ENCODE results near the gene ELOVL6. TPM values are rescaled to one million over a fixed set of nuclear protein-coding genes. Genes with fewer than 3 reads are reported as not detected.
"Not testable (repeated sequence)": the region's sequence is repeated elsewhere in the genome, so short reads cannot be mapped to it uniquely, and the experiment has no call there.

ELOVL6 gene
- total RNA-seq = 3.6 TPM
- long read RNA-seq, partial matches to known transcripts = 0 of 6 reads
- long read RNA-seq, other reads (novel, unspliced or antisense) = 3 of 6 reads

DNA sequence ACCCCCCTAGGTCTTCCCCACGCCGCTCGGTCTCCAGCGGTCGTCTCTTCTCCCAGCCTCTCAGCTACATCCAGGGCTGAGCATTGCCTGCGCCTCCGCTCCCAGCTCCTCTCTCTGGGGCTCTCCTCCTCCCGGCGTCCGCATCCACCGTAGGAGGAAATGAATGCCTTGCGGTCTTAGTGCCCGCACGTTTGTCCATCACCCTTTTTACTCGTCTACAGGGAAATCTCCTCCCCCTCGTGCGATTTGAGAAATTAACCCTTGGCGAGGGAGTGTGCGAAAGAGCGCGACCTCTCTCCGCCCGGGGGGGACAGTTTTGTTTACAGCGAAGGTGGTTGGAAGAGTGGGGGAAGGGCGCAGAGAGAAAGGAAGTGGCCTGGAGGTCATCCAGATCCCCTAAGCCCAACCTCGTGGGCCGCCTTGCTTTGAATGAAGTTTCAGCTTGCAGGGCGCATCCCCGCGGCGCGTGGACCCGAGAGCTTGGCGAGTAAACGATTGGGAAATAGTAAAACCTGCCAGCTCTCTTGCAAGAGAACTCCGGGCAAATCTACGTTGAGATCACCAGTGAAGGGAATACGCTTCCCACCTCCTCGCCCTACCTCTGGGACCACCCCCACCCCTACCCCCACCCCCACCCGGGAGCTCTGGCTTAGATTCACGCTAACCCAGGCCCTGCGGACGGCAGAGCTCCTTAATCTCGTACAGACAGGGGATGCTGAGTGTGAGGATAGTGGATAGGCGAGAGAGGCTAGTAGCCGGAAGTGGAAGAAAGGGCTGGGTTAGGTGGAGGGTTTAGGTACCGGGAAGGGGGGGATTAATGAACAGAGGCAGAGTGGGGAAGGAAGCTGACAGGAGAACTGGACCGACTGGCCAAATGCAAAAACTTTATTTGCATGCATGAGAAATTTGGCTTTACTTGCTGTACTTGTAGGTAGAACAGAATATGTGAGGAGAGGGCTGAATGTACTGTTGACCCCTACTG is at the start of gene ELOVL6:
TSS of gene ELOVL6 (minus strand) at position 181 of the 982 bp plus-strand sequence. CDS start 280 bp downstream, outside the sequence.
- DNase-seq (peak; percentile 66), ATAC-seq (peak; percentile 43 to 53)
- Histone ChIP-seq H3K9me3 (no peaks in the 10 kb centered on the region), H3K36me3 (no peaks in the 10 kb centered on the region), H3K27me3 (ENCODE audit: low read depth) (peaks cover 10% of the 10 kb centered on the region), H3K4me1 (peaks cover 14% of the 10 kb centered on the region), H3K27ac (peak within 1 kb of the TSS; percentile 92), H3K4me3 (peak within 1 kb of the TSS; percentile 96)
- TF ChIP-seq, protein P1, sequence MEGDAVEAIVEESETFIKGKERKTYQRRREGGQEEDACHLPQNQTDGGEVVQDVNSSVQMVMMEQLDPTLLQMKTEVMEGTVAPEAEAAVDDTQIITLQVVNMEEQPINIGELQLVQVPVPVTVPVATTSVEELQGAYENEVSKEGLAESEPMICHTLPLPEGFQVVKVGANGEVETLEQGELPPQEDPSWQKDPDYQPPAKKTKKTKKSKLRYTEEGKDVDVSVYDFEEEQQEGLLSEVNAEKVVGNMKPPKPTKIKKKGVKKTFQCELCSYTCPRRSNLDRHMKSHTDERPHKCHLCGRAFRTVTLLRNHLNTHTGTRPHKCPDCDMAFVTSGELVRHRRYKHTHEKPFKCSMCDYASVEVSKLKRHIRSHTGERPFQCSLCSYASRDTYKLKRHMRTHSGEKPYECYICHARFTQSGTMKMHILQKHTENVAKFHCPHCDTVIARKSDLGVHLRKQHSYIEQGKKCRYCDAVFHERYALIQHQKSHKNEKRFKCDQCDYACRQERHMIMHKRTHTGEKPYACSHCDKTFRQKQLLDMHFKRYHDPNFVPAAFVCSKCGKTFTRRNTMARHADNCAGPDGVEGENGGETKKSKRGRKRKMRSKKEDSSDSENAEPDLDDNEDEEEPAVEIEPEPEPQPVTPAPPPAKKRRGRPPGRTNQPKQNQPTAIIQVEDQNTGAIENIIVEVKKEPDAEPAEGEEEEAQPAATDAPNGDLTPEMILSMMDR (IDR thresholded peaks at IDR 0.05) = no peak
- intact Hi-C loops (cut with DNase I) = no loop called here

GRCh38 chr4:110248100-110248499 is 49.7 kb upstream of the ELOVL6 start:
- H3K4me1 ChIP-seq = no peaks in the 10 kb centered on the region
- TF ChIP-seq, protein P1 (IDR thresholded peaks at IDR 0.05) = no peak
- H3K27ac ChIP-seq = no peak overlapping the region
- no peaks in the 10 kb centered on the region for H3K9me3 ChIP-seq
- H3K36me3 ChIP-seq = no peaks in the 10 kb centered on the region
- intact Hi-C loops (cut with DNase I) = no loop called here
- no peaks in the 10 kb centered on the region for H3K27me3 ChIP-seq (ENCODE audit: low read depth)
- DNase-seq (no peak), ATAC-seq (no peak)
- H3K4me3 ChIP-seq = no peak overlapping the region

- intact Hi-C loops (cut with DNase I) = no loop called here
- no peak for ATAC-seq
Observed at GRCh38 chr4:110247591-110247990, 49.2 kb upstream of the ELOVL6 start.

GRCh38 chr4:110245577-110245976 is 47.2 kb upstream of the ELOVL6 start:
- intact Hi-C loops (cut with DNase I) = no loop called here
- no peak for ATAC-seq
- H3K4me3 ChIP-seq = no peak overlapping the region
- H3K9me3 ChIP-seq = no peaks in the 10 kb centered on the region
- no peak overlapping the region for H3K27ac ChIP-seq
- no peaks in the 10 kb centered on the region for H3K4me1 ChIP-seq
- no peaks in the 10 kb centered on the region for H3K36me3 ChIP-seq
- TF ChIP-seq, protein P1 (IDR thresholded peaks at IDR 0.05) = no peak
- peaks cover 5% of the 10 kb centered on the region for H3K27me3 ChIP-seq (ENCODE audit: low read depth)
- DNase-seq = no peak

More at GRCh38 chr4:110247591-110247990, 49.2 kb upstream of the ELOVL6 start:
- Histone ChIP-seq H3K27me3 (ENCODE audit: low read depth) (no peaks in the 10 kb centered on the region), H3K9me3 (no peaks in the 10 kb centered on the region), H3K4me3 (no peak overlapping the region), H3K36me3 (no peaks in the 10 kb centered on the region), H3K4me1 (no peaks in the 10 kb centered on the region), H3K27ac (no peak overlapping the region)
- TF ChIP-seq, protein P1 (IDR thresholded peaks at IDR 0.05) = no peak
- DNase-seq = no peak

DNA sequence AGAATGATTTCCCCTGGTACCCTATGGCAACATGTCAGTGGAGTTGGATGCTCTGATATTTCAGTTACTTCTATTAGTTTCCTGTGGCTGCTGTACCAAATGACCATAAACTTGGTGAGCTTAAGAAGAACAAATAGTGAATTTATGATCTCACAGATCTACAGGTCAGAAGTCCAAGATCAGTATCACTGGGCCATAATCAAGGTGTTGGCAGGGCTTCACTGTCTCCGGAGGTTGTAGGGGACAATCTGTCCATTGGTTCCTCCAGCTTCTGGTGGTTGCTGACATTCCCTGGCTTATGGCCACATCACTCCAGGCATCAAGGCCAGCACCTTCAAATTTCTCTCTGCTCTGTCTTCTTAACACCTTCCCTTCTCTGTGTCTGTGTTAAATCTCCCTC is 37.9 kb upstream of the ELOVL6 start:
- peaks cover 5% of the 10 kb centered on the region for H3K27me3 ChIP-seq (ENCODE audit: low read depth)
- H3K4me1 ChIP-seq = no peaks in the 10 kb centered on the region
- TF ChIP-seq, protein P1 (IDR thresholded peaks at IDR 0.05) = no peak
- intact Hi-C loops (cut with DNase I) = no loop called here
- H3K4me3 ChIP-seq = no peak overlapping the region
- no peaks in the 10 kb centered on the region for H3K9me3 ChIP-seq
- no peaks in the 10 kb centered on the region for H3K36me3 ChIP-seq
- no peak overlapping the region for H3K27ac ChIP-seq
- ATAC-seq = no peak
- no peak for DNase-seq

DNA sequence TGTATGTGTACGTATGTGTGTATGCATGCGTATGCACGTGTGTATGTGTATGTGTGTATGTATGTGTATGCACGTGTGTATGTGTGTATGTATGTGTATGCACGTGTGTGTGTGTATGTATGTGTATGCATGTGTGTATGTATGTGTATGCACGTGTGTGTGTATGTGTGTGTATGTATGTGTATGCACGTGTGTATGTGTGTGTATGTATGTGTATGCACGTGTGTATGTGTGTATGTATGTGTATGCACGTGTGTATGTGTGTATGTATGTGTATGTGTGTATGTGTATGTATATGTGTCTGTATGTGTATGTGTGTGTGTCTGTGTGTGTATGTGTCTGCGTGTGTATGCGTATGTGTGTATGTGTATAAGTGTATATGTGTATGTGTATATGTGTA is 35.2 kb upstream of the ELOVL6 start:
- H3K9me3 ChIP-seq; H3K4me3 ChIP-seq; H3K27ac ChIP-seq; ATAC-seq; H3K4me1 ChIP-seq; intact Hi-C loops (cut with DNase I); H3K36me3 ChIP-seq; DNase-seq; H3K27me3 ChIP-seq (ENCODE audit: low read depth): not testable (repeated sequence)
